Cardiac fibroblast (primary cell): ENCODE results near the gene MTUS2.

ENCODE experiments used
- DNase-seq, 2 donors: peaks; one replicate each; pipeline versions ENCODE4 v3.0.0 to v3.0.0-alpha.2; 2010; ENCODE audit warnings: low read depth in 2 of 2
- H3K4me3 ChIP-seq, 2 donors: replicated peaks in 1 of 2; 1 replicate in 1 of 2; 2 replicates in 1 of 2; pipeline ENCODE4 v1.5.1; 2011; ENCODE audit warnings: low read depth in 2 of 2, low read length in 2 of 2, mild to moderate bottlenecking in 2 of 2, moderate library complexity in 1 of 2
- CTCF ChIP-seq: IDR thresholded peaks from one replicate; pipeline ENCODE4 v1.5.1; 2011; ENCODE audit warnings: low read depth, mild to moderate bottlenecking, low read length, inconsistent platforms

MTUS2 gene

GRCh38 chr13:29505511-29505910 lies 685.4 kb downstream of the MTUS2 start:
- H3K4me3 ChIP-seq, result no peak overlapping the region
- TF ChIP-seq CTCF, result no peak
- no peak for DNase-seq

- DNase-seq, result no peak
- no peak overlapping the region for H3K4me3 ChIP-seq
- no peak for TF ChIP-seq CTCF
Observed at GRCh38 chr13:29505950-29506349, 685.8 kb downstream of the MTUS2 start.

GRCh38 chr13:29507356-29507755 lies 687.2 kb downstream of the MTUS2 start:
- no peak for TF ChIP-seq CTCF
- DNase-seq, result no peak
- no peak overlapping the region for H3K4me3 ChIP-seq

DNA sequence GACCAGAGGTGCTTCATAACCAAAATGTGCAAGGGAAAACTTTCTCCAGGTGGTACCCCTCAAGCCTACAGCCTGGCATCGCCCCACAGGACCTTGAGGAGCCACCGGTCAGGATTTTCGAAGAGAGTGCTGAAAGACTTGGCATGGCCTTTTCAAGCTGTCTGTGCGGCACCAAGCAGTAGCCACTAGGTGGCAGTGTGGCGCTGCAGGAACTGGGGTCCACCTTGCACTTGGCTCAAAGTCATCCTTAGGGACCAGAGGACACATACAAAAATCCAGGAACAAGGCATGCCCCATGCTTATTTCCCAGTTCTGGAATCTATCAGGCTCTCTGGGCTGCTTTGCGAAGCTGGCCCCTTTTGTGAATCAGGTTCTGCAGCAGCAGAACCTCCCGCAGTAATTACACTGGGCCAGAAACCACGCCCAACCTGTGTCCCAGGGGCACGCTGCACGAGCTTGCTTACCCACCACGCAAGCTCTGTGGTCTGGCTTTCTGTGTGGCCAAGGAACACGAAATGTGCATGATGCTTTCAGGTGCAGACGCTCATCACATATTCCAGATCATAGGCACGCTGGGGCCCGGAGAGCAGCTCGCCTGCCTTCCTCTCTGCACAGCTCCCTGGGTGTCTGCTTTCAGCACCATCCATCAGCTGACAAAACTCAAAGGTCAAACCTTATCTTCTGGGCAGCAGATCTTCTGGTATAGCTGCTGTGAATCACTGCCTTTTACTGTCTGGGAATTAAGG lies 688.2 kb downstream of the MTUS2 start:
- peak; percentile 88 for DNase-seq
- H3K4me3 ChIP-seq, result no peak overlapping the region
- TF ChIP-seq CTCF, result peak; percentile 98

GRCh38 chr13:29508876-29509252 lies 688.7 kb downstream of the MTUS2 start:
- no peak for TF ChIP-seq CTCF
- no peak for DNase-seq
- no peak overlapping the region for H3K4me3 ChIP-seq

GRCh38 chr13:29509999-29510589 lies 690.0 kb downstream of the MTUS2 start:
- H3K4me3 ChIP-seq, result no peak overlapping the region
- peak in 1 of 2 donors; percentile 67 for DNase-seq
- TF ChIP-seq CTCF, result no peak
